Panc1 (cell line): Measurements from ENCODE around the gene CCDC89. TPM values are rescaled to one million over a fixed set of nuclear protein-coding genes. Genes with fewer than 3 reads are reported as not detected.
A peak's percentile ranks its signal among the peaks of the same experiment; 100 is the strongest.

Experiments used
- ATAC-seq: fragments of 200-7000 bp; cut with Tn5 transposase; 2 replicates; pipeline ENCODE4 v1.9.1; 2020; ENCODE audit warnings: mild to moderate bottlenecking, moderate library complexity
- BruUV-seq: library from RNA; stranded (reverse); fragments of 400-500 nt; replicated peaks from 2 replicates; lab custom pipeline; 2021; lab: Mats Ljungman, UMichigan
- CTCF ChIA-PET: fragments of 300-600 bp; sonication (Branson Sonifier 250); formaldehyde crosslinking; loops from one replicate; lab custom pipeline; 2022; ENCODE audit warnings: antibody characterized with exemption; lab: Charles Lee
- POLR2A ChIA-PET: fragments of 300-600 bp; sonication (Branson Sonifier 250); formaldehyde crosslinking; loops from one replicate; lab custom pipeline; 2022; ENCODE audit warnings: antibody characterized with exemption; lab: Charles Lee
- DNase-seq: peaks from one replicate; pipeline ENCODE4 v3.0.0-alpha.2; 2010; ENCODE audit warnings: low read depth, low spot score
- H3K27ac ChIP-seq: 2 replicates; pipeline ENCODE4 v1.5.1; 2011; ENCODE audit warnings: mild to moderate bottlenecking, low read length, inconsistent platforms
- H3K27me3 ChIP-seq: fragments of 200-500 bp; sonication (Bioruptor generic); 2 replicates; pipeline ENCODE4 v1.6.0; 2014; ENCODE audit warnings: low read length, inconsistent platforms; ENCODE audit not compliant: control insufficient read depth, insufficient read depth
- H3K36me3 ChIP-seq: fragments of 200-500 bp; sonication (Bioruptor generic); 2 replicates; pipeline ENCODE4 v1.5.1; 2014; ENCODE audit warnings: inconsistent platforms, mild to moderate bottlenecking, low read length, moderate library complexity; ENCODE audit not compliant: control insufficient read depth, insufficient read depth
- H3K4me1 ChIP-seq: 2 replicates; pipeline ENCODE4 v1.5.1; 2011; ENCODE audit warnings: inconsistent platforms, mild to moderate bottlenecking, low read length, moderate library complexity; ENCODE audit not compliant: control insufficient read depth, insufficient read depth
- H3K4me3 ChIP-seq, 2 experiments: 2 replicates each; pipeline ENCODE4 v1.5.1; 2011 to 2012; ENCODE audit warnings: low read depth in 2 of 2, low read length in 2 of 2, mild to moderate bottlenecking in 2 of 2, inconsistent platforms in 1 of 2, moderate library complexity in 1 of 2
- H3K9me3 ChIP-seq: fragments of 200-500 bp; sonication (Bioruptor generic); 2 replicates; pipeline ENCODE4 v1.5.1; 2014; ENCODE audit warnings: low read depth, mild to moderate bottlenecking, inconsistent platforms, low read length, moderate library complexity; ENCODE audit not compliant: control insufficient read depth, insufficient read depth
- CTCF ChIP-seq: fragments of 450-650 bp; IDR thresholded peaks from 2 replicates; pipeline ENCODE4 v1.5.1; 2017; ENCODE audit warnings: mild to moderate bottlenecking
- POLR2AphosphoS5 ChIP-seq: IDR thresholded peaks from 2 replicates; pipeline ENCODE4 v1.6.1; 2012; ENCODE audit warnings: mild to moderate bottlenecking, low read depth, low read length, moderate library complexity
- REST ChIP-seq, 2 experiments: IDR thresholded peaks; 2 replicates each; pipeline ENCODE4 v1.6.1; 2011 to 2012; ENCODE audit warnings: low read depth in 2 of 2, control low read depth in 1 of 2, low read length in 1 of 2, mild to moderate bottlenecking in 1 of 2, moderate library complexity in 1 of 2; ENCODE audit not compliant: insufficient read depth in 1 of 2
- SIN3A ChIP-seq: IDR thresholded peaks from 2 replicates; pipeline ENCODE4 v1.6.1; 2012; ENCODE audit warnings: low read depth, mild to moderate bottlenecking, low read length, moderate library complexity, borderline replicate concordance; ENCODE audit not compliant: insufficient read depth
- TCF7L2 ChIP-seq: IDR thresholded peaks from 2 replicates; pipeline ENCODE4 v1.6.1; 2011; ENCODE audit warnings: mild to moderate bottlenecking, low read depth, low read length, inconsistent platforms
- in situ Hi-C: cut with HindIII; loops from 2 replicates; pipeline ENCODE4 v1.10.0; 2016; ENCODE audit warnings: low sequenced_read_pairs, low pct_unique_long_range_greater_than_20kb
- intact Hi-C: fragments of 100-400 bp; cut with micrococcal nuclease; formaldehyde crosslinking; loops from one replicate; pipeline ENCODE4 v1.10.0; 2022; ENCODE audit not compliant: unreplicated experiment
- total RNA-seq: library from RNA; stranded (reverse); gene quantifications from one replicate; pipeline ENCODE4 v1.2.1, GENCODE V29; 2021; ENCODE audit not compliant: unreplicated experiment

The CCDC89 gene
- total RNA-seq, 1 experiment from 2014 or later: 1.7 TPM

GRCh38 chr11:85724748-85725465 lies 38.9 kb upstream of the CCDC89 start:
- Histone ChIP-seq H3K36me3 (no peaks in the 10 kb centered on the region; the same call in 1 of the 2 replicates), H3K4me1 (peaks cover 24% of the 10 kb centered on the region), H3K4me3 (no peak overlapping the region), H3K27ac (peak overlapping the region; percentile 67), H3K9me3 (no peaks in the 10 kb centered on the region), H3K27me3 (no peaks in the 10 kb centered on the region)
- no peak for DNase-seq
- in situ Hi-C loops (no loop called here), intact Hi-C loops (no loop called here)
- no peak; the same call in 1 of the 2 replicates for ATAC-seq
- POLR2A ChIA-PET: no interaction called here
- CTCF ChIA-PET: no interaction called here
- BruUV-seq: no TSS peak
- TF ChIP-seq POLR2AphosphoS5: no peak
- no peak for TF ChIP-seq CTCF
- no peak for TF ChIP-seq TCF7L2
- no peak for TF ChIP-seq REST (IDR thresholded peaks at IDR 0.05; ENCODE audit: insufficient read depth in 1 of 2, low read depth in 2 of 2, low read length in 1 of 2)
- TF ChIP-seq SIN3A: no peak

GRCh38 chr11:85723088-85723487 lies 37.1 kb upstream of the CCDC89 start:
- Histone ChIP-seq H3K9me3 (no peaks in the 10 kb centered on the region), H3K27me3 (no peaks in the 10 kb centered on the region), H3K4me3 (no peak overlapping the region), H3K4me1 (peaks cover 40% of the 10 kb centered on the region), H3K27ac (peak overlapping the region; percentile 61), H3K36me3 (no peaks in the 10 kb centered on the region; the same call in 1 of the 2 replicates)
- DNase-seq (no peak), ATAC-seq (no peak)
- intact Hi-C loops: no loop called here
- CTCF ChIA-PET: no interaction called here
- in situ Hi-C loops: no loop called here
- no TSS peak for BruUV-seq
- TF ChIP-seq REST (IDR thresholded peaks at IDR 0.05; ENCODE audit: insufficient read depth in 1 of 2, low read depth in 2 of 2, low read length in 1 of 2): no peak
- no peak for TF ChIP-seq SIN3A
- no peak for TF ChIP-seq TCF7L2
- no peak for TF ChIP-seq CTCF
- no peak for TF ChIP-seq POLR2AphosphoS5
- POLR2A ChIA-PET: no interaction called here
